ENCODE results near the gene CHST13. TPM values are rescaled to one million over a fixed set of nuclear protein-coding genes. Genes with fewer than 3 reads are reported as not detected.

The CHST13 gene
- total RNA-seq, 1 experiment from 2014 or later, result not detected

DNA sequence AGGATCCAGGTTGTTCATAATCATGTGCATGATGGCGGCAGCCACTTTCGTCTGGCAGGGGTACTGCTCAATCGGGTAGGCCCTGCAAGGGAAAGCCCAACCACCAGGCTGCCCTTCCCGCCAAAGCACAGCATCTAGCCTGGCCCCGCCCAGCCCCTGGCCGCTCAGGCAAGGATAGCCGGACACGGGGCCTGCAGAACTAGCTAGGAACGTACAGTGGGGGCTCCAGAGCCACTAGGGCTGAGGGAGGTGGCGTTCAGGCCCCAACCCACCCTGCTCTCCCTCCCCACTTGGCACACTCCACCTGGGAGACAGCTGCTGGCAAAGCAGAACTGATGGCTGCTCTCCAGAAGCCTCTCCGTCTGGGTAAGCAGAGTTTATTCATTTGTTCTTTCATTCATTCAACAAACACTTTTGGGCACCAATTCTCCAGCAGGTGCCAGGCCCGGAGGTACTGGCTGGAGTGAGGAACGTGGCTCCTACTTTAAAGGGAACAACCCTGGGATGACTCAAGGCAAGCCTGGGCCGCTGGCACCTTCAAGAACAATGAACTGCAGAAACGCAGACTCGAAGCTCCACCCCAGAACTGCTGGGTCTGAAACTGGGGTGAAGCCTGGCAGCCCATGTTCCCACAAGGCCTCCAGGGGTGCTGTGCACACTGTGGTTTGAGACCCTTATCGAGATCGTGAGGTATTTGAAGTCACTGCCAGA, 14.2 kb upstream of the CHST13 start:
- H3K4me1 Mint-ChIP-seq (ENCODE audit: insufficient read depth, unreplicated experiment), result no peaks in the 10 kb centered on the region
- no TSS peak for BruUV-seq (replicated peaks)
- POLR2A ChIA-PET, result no interaction called here
- TF ChIP-seq CTCF (IDR thresholded peaks at IDR 0.05; ENCODE audit: unreplicated experiment), result no peak
- intact Hi-C loops (cut with micrococcal nuclease), result no loop called here
- peaks cover 7% of the 10 kb centered on the region for H3K27me3 Mint-ChIP-seq (ENCODE audit: insufficient read depth, unreplicated experiment)
- H3K36me3 Mint-ChIP-seq (ENCODE audit: insufficient read depth, unreplicated experiment), result no peaks in the 10 kb centered on the region
- no peaks in the 10 kb centered on the region for H3K9me3 Mint-ChIP-seq (ENCODE audit: unreplicated experiment)
- DNase-seq (ENCODE audit: unreplicated experiment), result no peak
- H3K4me3 Mint-ChIP-seq (ENCODE audit: unreplicated experiment), result no peak overlapping the region
- CTCF ChIA-PET, result interaction anchor here (0.5 to 5.9 kb wide), 2 partner anchors 12 to 773 kb away, joined by 4 to 34 read pairs; no protein-coding TSS in a partner anchor
- no peak overlapping the region for H3K27ac Mint-ChIP-seq (ENCODE audit: low read depth, unreplicated experiment)

- no peaks in the 10 kb centered on the region for H3K4me1 Mint-ChIP-seq (ENCODE audit: insufficient read depth, unreplicated experiment)
- peaks cover under 1% of the 10 kb centered on the region for H3K27me3 Mint-ChIP-seq (ENCODE audit: insufficient read depth, unreplicated experiment)
- DNase-seq (ENCODE audit: unreplicated experiment), result no peak
- H3K9me3 Mint-ChIP-seq (ENCODE audit: unreplicated experiment), result no peaks in the 10 kb centered on the region
- no peak overlapping the region for H3K4me3 Mint-ChIP-seq (ENCODE audit: unreplicated experiment)
- H3K36me3 Mint-ChIP-seq (ENCODE audit: insufficient read depth, unreplicated experiment), result no peaks in the 10 kb centered on the region
- intact Hi-C loops (cut with micrococcal nuclease), result no loop called here
- no peak for TF ChIP-seq CTCF (IDR thresholded peaks at IDR 0.05; ENCODE audit: unreplicated experiment)
- H3K27ac Mint-ChIP-seq (ENCODE audit: low read depth, unreplicated experiment), result no peak overlapping the region
- POLR2A ChIA-PET, result no interaction called here
- CTCF ChIA-PET, result interaction anchor here (0.6 to 5.9 kb wide), 4 partner anchors 12 to 1038 kb away, joined by 3 to 34 read pairs (median 4); no protein-coding TSS in a partner anchor
- no TSS peak for BruUV-seq (replicated peaks)
These were observed 13.5 kb upstream of the CHST13 start for GRCh38 chr3:126510308-126510910.

DNA sequence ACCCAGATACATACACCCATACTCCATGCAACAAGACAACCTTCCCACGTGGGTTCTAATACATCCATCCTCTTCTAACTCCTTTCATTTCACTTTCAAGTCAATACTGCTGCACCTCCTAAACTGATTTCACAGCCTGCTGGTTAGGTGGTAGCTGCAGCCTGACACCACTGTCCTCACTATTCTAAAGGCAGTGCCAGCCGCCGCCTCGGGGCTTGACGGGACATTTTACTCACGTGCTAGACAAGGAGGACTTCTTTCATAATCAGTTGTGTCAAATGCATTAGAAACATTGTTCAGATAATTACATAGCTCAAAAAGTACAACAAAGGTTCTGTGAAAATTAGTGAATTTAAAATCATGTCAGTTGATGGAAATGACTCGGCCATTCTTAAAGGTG, 12.7 kb upstream of the CHST13 start:
- Mint-ChIP-seq H3K9me3 (ENCODE audit: unreplicated experiment) (no peaks in the 10 kb centered on the region), H3K4me1 (ENCODE audit: insufficient read depth, unreplicated experiment) (no peaks in the 10 kb centered on the region), H3K27me3 (ENCODE audit: insufficient read depth, unreplicated experiment) (no peaks in the 10 kb centered on the region), H3K4me3 (ENCODE audit: unreplicated experiment) (no peak overlapping the region), H3K27ac (ENCODE audit: low read depth, unreplicated experiment) (no peak overlapping the region), H3K36me3 (ENCODE audit: insufficient read depth, unreplicated experiment) (no peaks in the 10 kb centered on the region)
- intact Hi-C loops (cut with micrococcal nuclease), result no loop called here
- ChIA-PET POLR2A (no interaction called here), CTCF (interaction anchor here (0.6 to 5.9 kb wide), 3 partner anchors 11 to 1037 kb away, joined by 3 to 34 read pairs (median 5); no protein-coding TSS in a partner anchor)
- DNase-seq (ENCODE audit: unreplicated experiment), result no peak
- TF ChIP-seq CTCF (IDR thresholded peaks at IDR 0.05; ENCODE audit: unreplicated experiment), result no peak
- no TSS peak for BruUV-seq (replicated peaks)

DNA sequence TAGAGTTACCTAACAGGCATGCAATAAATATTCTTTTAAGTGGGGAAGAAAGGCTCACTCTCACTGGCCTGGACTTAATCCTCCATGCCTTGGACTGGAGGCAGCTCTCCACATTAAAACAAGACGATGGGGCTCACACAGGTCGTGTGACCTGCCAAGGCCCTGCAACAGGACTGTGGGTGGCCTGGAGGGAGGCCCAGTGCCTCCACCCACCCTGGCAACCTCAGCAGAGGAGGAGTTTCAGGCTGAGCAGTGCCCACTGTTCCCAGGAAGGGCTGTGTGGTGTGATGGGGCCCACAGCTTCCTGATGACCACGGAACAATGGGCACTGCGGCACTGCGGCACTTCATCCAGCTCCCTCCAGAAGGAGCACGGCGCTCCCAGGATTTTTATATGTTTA, 11.9 kb upstream of the CHST13 start:
- Mint-ChIP-seq H3K27me3 (ENCODE audit: insufficient read depth, unreplicated experiment) (no peaks in the 10 kb centered on the region), H3K4me3 (ENCODE audit: unreplicated experiment) (no peak overlapping the region), H3K36me3 (ENCODE audit: insufficient read depth, unreplicated experiment) (no peaks in the 10 kb centered on the region), H3K27ac (ENCODE audit: low read depth, unreplicated experiment) (no peak overlapping the region), H3K4me1 (ENCODE audit: insufficient read depth, unreplicated experiment) (no peaks in the 10 kb centered on the region), H3K9me3 (ENCODE audit: unreplicated experiment) (no peaks in the 10 kb centered on the region)
- POLR2A ChIA-PET, result no interaction called here
- no peak for TF ChIP-seq CTCF (IDR thresholded peaks at IDR 0.05; ENCODE audit: unreplicated experiment)
- CTCF ChIA-PET, result interaction anchor here (0.7 to 5.9 kb wide), 3 partner anchors 10 to 1036 kb away, joined by 3 to 34 read pairs (median 5); no protein-coding TSS in a partner anchor
- no peak for DNase-seq (ENCODE audit: unreplicated experiment)
- BruUV-seq (replicated peaks), result no TSS peak
- intact Hi-C loops (cut with micrococcal nuclease), result no loop called here

All from MCF 10A (cell line).